NCI-H1436 (cell line): ENCODE results near the gene ZNF787.
"Not testable (repeated sequence)": the region's sequence is repeated elsewhere in the genome, so short reads cannot be mapped to it uniquely, and the experiment has no call there.

Experiments
- DNase-seq: peaks from one replicate; lab custom pipeline; 2025; lab: John Stamatoyannopoulos, UW

Gene ZNF787

DNA sequence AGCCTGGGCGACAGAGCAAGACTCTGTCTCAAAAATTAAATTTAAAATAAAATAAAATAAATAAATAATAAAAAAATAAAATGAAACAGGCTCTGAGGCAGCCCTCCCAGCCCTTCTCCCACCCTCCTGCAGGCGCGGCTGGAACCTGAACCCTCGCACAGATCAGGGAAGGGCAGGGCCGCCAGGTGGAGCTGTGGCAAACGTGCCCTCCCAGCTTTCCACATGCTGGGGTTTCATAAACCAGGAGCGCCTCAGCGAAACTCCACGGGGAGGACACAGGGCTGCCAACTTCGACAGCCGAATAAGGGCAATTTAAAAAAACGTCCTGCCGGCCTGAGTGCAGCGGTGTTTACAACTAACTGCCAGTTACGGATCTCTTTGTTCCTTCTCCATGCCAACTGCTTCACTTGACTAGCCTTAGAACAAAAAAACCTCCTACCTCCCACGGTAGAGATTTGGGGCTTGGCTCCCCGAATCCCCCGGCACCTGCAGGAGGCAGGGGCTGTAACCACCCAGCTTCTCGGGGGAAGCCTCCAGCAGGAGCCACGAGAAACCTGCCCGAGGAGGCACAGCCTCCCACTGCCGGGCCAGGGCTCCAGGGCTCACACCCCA is 15.9 kb downstream of the ZNF787 start:
- DNase-seq = peak; percentile 84

DNA sequence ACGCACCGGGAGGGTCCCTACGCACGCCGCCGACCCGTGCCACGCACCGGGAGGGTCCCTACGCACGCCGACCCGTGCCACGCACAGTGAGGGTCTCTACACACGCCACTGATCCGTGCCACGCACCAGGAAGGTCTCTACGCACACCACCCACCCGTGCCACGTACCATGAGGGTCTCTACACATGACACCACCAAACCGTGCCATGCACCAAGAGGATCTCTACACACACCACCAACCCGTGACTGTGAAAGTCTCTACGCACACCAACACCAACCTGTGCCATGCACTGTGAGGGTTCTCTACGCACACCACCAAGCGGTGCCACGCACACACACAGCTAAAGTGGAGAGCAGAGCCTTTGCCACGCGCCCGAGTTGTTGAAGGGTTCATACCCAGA is 16.7 kb downstream of the ZNF787 start:
- DNase-seq = no peak

DNA sequence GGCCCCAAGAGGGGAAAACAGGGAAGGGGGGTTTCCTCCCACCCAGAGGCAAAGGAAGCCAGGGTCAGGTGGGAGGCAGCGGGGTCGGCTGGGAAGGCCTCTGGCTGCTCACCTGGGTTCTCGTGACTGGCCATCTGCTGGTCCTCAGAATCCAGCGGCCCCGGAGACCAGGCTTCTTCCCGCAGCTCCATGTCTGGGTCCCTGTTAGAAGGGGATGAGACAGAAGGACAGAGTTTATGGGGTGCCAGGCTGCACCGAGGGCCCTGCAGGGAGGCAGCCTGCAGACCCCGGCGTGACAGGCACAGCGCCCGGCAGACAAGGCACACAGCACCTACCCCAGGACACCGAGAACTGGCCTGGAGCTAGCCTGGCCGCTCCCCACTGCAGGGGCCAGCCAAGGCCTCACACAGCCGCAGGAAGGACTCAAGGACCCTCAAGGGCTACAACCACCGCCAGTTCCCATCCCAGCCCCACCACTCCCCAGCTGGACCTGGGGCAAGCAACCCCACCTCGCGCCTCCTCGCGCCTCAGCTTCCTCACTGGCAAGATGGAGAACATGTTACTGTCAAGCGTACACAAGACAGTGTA is 18.0 kb downstream of the ZNF787 start:
- DNase-seq = no peak

DNA sequence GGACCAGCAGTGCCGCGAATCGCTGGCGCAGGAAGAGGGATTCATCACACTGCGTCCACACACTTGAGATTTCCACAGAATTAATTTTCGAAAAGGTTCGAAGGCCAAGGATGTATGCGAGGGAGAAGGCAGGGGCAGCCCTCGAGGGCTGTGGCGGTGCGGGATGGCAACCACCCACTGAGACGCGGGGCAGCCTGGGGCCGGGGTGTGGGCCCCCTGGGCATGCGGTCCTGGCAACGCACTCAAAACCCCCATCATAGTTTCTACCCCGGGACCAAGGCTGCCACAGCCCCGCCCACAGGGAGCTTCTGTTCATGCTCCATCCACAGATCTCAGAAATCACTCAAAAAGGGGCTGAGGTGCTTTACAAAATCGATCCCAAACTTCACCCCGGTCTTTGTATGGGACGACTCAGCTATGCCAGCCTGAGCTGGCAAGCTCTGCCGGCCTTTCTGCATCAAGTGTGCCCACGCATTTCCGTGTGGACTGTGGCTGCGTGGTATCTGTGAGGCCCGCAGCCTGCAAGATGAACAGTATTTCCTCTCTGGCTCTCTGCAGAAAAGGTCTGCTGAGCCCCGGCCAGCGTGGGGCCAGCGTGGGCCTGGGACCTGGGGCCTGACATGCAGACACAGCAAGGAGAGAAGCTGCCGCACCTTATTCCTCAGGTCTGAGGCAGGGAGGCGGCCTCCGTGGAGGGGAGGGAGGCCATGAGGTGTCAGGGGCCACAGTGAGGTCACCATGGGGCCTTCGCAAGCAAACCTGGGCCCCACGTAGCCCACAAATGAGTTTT is 19.2 kb downstream of the ZNF787 start:
- DNase-seq = no peak

DNA sequence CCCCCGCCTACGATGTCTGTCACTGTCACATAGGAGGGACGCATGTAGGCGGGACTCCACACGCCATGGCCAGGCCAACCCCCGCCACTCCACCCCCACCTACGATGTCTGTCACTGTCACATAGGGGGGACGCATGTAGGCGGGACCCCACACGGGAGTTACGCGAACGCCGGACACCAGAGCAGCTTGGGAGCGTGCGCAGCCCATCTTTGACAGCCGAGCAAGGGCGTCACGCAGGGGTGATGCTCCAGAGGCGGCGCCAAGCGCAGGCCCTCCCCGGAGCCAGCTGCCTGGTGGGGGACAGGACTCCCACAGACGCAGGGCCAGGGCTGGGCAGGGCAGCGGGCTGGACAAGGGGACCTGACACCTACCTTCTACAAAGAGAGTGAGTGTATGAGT is 20.0 kb downstream of the ZNF787 start:
- no peak for DNase-seq

DNA sequence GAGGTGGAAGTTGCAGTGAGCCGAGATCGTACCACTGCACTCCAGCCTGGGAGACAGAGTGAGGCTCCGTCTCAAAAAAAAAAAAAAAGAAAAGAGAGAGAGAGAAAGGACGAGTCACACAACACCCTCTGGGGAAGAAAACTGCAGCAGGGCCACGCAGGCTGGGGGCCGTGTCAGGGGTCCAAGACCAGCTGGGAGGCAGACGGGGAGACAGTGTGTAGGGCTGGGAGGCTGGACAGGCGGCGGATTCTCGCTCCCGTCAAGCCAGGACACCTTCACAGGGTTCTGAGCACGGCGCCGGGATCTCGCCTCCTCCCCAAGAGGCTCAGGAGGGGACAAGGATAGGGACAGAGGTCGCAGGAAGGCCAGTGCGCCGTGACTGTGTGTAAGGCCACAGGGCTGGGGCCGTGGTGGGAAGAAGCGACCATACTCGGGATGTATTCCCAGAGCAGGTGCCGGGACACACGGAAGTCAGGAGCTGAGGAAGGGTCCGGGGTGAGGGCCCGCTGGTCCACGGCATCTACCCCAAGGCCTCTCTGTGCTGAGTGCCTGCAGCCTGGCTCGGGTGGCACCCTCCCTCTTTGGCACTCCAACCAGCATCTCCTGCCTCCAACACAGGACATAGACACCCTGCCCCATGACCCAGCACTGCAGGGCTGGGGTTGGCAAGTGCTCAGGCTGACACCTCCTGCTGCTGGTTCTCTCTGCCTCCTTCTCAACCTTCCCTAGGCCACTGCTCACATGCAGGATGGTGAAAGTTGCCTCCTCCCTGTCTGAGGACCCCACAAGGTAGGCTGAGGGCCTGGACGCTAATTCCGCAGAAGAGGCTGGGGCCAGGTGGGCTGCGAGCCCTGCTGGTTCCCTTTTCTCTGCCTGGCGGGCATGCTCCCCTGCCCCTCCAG is 21.2 kb downstream of the ZNF787 start:
- no peak for DNase-seq

DNA sequence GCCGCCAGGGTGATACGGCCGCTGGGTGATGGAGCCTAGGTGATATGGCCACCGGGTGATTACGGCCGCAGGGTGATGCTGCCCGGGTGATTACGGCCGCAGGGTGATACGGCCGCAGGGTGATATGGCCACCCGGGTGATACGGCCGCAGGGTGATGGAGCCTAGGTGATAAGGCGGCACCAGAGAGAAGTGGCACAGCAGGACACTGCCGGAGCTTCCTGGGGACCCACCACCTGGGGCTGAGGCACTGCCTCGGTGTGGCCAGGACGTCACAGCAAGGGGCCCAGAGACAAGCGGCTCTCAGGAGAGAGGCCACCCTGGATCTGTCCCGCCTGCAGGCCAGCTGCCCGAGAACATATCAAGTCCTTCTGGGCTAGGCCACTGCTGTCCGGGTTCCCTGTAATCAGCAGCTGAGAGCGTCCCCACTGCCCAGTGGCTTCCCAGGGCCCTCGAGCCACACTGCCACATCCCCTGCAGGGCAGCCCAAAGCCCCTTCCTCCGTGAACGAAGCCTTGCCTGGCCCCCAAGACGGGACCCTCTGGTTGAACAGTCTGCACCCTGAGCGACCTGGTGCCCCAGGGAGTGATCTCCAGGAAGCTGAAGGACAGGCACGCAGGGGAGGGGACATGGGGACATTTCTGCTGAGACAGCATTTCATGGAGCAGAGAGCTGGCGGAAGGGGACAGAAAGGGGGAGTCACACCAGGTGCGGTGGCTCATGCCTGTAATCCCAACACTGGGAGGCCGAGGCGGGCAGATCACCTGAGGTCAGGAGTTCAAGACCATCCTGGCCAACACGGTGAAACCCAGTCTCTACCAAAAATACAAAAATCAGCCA is 22.1 kb downstream of the ZNF787 start:
- no peak for DNase-seq

DNA sequence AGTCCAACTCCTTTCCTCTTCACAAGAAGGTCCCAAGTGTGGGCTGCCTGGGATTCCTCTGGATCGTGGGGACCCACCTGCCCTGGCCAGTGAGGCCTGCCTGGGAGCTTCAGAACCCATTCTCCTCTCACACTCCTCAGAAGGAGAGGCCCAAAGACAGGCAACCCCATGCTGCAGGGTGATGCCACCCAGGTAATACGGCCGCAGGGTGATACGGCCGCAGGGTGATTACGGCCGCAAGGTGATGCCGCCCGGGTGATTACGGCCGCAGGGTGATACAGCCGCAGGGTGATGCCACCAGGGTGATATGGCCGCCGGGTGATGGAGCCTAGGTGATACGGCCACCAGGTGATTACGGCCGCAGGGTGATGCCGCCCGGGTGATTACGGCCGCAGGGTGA is 22.9 kb downstream of the ZNF787 start:
- DNase-seq = not testable (repeated sequence)

DNA sequence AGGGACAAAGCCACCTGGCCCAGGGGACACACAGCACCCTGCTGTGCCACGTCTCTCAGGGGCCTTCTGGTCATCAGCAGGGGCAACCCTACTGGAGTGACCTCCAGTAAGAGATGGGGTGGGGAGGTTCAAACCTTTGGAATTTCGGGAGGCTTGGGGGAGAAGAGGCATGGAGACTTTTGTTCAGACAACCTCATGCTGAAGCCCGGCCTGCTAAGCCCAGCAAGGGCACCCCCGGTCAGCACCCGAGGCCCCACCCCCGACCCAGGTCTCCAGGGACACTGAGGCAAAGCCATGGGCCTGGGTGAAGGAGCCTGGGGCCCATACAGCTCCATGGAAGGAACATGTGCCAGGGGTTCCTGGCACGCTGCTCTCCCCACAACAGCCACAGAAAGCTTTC is 23.3 kb downstream of the ZNF787 start:
- DNase-seq = no peak

DNA sequence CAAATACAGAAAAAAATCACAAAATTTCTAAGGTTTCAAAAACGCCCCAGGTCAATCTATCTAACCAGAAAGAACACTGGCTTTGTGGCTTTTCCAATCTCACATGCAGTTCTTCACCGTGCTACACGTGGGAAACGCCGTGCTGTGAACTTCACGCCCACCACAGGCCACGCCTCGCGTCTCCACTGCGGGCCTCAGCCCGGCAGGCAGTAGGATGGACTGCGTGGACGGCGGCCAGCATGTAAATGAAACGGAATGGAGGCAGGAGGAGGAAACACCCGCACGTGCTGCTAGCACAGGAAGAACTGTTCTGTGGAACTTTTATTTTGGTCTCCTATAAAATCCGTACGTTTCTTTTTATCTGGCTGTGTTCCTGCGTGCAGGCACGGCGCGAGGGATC is 23.8 kb downstream of the ZNF787 start:
- DNase-seq = no peak

DNA sequence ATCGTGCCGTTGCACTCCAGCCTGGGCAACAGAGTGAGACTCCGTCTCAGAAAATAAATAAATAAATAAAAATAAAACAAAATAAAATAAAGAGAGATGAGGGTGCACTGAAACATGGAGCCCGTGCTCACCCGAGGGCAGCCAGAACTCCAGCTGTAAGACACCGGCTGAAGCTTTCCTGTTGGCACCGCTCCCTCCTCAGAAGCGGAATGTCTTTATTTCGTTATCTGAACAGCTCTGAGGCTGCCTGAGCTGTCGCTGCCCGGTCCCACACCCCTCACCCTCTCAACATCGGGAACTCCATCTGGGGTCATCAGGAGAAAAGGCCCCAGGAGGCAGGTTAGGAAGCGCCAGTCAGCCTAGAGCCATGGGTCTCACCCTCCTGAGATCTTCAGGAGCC is 24.4 kb downstream of the ZNF787 start:
- DNase-seq = no peak

DNA sequence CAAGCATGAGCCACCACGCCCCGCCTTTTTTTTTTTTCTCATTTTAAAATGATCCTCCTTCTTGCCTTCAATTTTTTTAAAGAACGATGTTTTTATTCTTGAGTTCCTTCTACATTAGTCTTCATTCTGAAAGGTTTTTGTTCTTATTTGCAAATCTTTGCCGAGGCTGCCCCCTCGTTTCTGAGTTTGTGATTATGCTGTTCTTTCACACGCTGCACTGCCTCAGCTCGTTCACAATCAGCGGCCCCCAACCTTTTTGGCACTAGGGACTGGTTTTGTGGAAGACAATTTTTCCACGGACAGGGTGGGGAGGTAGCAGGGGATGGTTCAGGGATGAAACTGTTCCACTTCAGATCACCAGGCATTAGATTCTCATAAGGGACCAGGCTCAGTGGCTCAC is 26.6 kb downstream of the ZNF787 start:
- no peak for DNase-seq

DNA sequence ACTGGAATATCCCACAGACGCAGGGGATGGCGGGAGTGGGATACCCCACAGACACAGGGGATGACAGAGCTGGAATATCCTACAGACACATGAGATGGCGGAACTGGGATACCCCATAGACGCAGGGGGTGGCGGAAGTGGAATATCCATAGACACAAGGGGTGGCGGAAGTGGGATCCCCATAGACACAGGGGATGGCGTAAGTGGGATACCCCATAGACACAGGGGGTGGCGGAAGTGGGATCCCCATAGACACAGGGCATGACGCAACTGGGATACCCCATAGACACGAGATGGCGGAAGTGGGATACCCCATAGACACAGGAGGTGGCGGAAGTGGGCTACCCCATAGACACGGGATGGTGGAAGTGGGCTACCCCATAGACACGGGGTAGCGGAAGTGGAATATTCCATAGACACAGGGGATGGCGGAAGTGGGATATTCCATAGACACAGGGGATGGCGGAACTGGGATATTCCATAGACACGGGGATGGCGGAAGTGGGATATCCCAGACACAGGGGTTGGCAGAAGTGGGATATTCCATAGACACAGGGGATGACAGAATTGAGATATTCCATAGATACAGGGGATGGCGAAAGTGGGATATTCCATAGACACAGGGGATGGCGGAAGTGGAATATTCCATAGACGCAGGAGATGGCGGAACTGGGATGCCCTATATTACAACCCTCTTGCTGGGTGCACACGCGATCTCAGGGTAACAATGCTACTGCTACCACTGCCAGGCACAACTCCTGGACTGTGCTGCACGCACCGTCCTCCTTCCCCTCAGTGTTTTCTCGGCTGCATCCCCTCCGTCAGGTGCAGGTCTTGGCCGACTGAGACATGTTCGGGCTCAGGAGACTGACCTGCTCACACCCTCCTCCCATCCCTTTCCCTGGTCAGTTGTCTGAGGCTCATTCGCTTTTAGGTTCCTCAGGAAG is 28.1 kb downstream of the ZNF787 start:
- no peak for DNase-seq

DNA sequence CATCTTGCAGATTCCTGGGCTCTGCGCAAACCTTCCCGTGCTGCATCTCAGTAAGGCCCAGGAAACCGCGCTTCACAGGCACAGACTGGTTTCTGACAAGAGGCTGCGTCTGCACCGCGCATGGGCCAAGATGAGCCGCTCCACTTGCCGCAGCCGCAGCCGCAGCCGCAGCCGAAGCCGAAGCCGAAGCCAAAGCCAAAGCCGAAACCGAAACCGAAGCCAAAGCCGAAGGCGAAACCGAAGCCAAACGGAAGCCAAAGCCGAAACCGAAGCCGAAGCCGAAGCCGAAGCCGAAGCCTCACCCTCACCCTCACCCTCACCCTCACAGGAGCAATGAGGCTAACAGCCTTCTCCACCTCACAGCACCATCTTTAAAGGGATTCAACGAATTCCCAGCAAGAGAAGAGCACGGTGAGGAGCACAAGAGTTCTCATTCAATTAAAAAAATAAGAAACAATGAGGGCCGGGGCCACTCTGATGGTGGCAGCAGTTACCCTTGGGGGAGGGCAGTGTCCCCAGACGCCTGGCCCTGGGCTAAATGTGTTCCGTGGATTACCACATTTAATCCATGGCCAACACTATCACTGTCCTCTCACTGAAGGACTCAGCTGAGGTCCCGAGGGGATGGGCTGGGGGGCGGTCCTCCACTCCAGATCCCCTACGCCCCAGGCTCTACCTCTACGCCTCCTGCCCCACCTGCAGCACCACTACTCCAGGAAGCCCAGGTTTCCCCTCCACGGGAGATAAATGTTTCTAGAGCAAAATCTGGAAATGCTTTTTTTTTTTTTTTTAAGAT is 29.1 kb downstream of the ZNF787 start:
- DNase-seq = peak; percentile 83

DNA sequence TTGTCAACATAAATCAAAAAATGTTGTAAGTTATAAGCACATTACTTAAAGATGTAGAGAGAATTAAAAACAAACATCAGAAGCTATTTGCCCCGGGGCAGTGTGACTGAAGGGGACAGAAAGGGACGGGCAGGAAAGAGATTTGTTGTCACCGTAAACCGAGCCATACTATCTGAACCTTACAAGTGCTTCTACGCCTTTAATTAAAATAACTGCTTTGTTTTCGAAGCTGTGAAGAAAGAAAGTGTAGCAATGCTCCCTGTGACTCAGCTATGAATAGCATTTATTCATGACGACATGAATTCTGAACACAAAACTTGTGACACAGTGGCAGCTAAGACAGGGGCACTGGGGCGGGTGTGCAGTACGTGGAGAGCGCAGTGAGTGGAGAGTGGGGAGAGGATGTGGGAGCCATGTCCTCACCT is 30.0 kb downstream of the ZNF787 start:
- peak; percentile 44 for DNase-seq

DNA sequence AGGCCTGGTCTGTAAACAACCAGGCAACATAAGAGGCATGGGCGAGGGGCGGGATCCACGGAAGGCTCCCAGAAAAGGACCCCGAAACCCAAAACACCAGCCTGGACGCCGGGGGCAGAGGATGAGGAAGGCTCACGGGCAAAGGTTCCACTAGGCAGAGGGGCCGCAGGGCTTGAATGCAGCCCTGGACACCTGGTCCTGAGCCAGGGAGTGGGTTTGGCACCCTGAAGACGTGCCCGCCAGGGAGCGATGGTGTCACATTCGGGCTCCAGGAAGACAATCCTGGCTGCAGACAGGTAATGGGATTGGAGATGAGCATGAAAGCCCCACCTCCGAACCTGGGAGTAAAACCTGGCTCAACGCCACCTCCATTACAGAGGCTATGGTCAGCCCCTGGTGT is 31.8 kb downstream of the ZNF787 start:
- DNase-seq = no peak

DNA sequence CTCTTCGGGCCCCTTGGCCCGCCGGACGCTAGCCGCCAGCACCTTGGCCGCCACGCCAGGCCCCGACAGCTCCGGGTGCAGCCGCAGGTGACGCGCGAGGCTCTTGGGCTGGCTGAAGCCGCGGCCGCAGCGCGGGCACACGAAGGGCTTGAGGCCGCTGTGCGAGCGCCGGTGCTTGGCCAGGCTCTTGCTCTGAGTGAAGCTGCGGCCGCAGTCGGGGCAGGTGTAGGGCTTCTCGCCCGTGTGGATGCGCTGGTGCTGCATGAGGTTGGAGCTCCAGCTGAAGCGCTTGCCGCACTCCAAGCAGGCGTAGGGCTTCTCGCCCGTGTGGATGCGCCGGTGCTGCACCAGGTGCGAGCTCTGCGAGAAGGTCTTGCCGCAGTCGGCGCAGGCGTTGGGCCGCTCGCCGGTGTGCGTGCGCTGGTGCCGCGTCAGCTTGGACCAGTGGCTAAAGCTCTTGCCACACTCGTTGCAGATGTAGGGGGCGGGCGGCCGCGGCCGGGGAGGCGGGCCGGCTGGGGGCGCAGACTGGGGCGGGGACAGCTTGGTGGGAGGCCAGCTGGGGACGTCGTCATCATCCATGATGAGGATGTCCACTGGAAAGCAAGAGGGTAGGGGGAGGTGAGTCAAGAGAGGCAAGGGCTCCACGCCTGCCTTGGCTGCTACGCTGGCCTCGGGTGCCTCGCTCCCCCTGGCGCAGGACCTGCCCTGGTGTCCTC is 32.4 kb downstream of the ZNF787 start:
- no peak for DNase-seq

DNA sequence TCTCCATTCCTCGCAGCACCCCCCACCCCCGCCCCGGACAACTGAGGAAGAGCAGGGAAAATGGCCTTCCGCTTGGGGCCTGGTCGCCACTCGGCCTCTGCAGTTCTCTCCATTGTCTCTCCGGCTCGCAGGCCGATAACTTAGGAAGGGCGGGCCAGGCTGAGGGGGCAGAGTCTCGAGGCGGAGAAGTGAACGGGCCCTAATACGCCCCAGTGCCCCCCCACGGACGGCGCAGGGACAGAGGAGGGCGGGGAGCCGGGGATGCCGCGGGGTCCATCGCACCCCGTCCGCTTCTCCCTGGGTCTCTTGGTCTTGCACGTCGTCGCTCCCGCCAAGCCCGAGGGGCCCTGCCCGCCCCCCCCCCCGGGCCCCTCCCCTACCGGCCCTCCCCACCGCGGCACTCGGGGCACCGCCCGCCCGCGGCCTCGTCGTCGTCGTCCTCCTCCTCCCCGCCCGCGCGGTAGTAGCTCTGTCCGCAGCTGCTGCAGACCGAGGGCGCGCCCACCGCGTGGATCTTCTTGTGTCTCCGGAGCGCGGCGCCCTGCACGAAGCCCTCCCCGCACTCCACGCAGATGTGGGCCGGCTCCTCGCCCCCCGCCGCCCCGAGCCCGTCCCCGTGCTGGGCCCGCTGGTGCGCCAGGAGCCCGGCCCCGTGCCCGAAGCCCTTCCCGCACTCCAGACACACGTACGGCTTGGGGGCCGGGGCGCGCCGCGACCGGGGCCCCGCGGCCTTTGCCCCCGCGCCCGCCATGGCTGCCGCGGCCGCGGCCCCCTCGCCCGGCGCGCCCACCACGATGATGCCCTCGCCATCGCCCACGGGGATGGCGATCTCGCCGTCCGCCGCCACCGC is 33.2 kb downstream of the ZNF787 start:
- DNase-seq = no peak
